Keratinocyte (primary cell): ENCODE results near the gene ZNF92. TPM values are rescaled to one million over a fixed set of nuclear protein-coding genes. Genes with fewer than 3 reads are reported as not detected.

Experiments
- DNase-seq: peaks from one replicate; pipeline ENCODE4 v3.0.0-alpha.2; 2011; ENCODE audit warnings: low read depth, missing footprints, low spot score
- FAIRE-seq: peaks from 2 replicates; lab custom pipeline; 2011; peaks lifted over from hg19 to GRCh38; lab: Jason Lieb, UNC
- H2AFZ ChIP-seq: 2 replicates; pipeline ENCODE4 v1.6.0; 2012; ENCODE audit warnings: low read length, control low read depth, inconsistent platforms; ENCODE audit not compliant: control insufficient read depth
- H3K27ac ChIP-seq: 2 replicates; pipeline ENCODE4 v1.5.1; 2011; ENCODE audit warnings: low read length; ENCODE audit not compliant: control insufficient read depth, insufficient read depth
- H3K27me3 ChIP-seq: 3 replicates; pipeline ENCODE4 v1.6.0; 2011; ENCODE audit warnings: low read length; ENCODE audit not compliant: control insufficient read depth, insufficient read depth; ENCODE audit errors: extremely low read depth
- H3K36me3 ChIP-seq, 2 experiments: 2 replicates in 1 of 2; 3 replicates in 1 of 2; pipeline ENCODE4 v1.5.1; 2011; ENCODE audit warnings: low read length in 2 of 2, mild to moderate bottlenecking in 1 of 2; ENCODE audit not compliant: control insufficient read depth in 2 of 2, insufficient read depth in 2 of 2; ENCODE audit errors: extremely low read depth in 1 of 2
- H3K4me1 ChIP-seq: 3 replicates; pipeline ENCODE4 v1.5.1; 2011; ENCODE audit warnings: low read length; ENCODE audit not compliant: control insufficient read depth, insufficient read depth; ENCODE audit errors: extremely low read depth
- H3K4me2 ChIP-seq: 3 replicates; pipeline ENCODE4 v1.6.0; 2011; ENCODE audit warnings: low read depth, low read length; ENCODE audit not compliant: control insufficient read depth, insufficient read depth; ENCODE audit errors: extremely low read depth
- H3K4me3 ChIP-seq, 3 experiments: fragments of 200-600 bp in 1 of 3; sonication (generic) in 1 of 3; 2 replicates in 2 of 3; 3 replicates in 1 of 3; pipeline ENCODE4 v1.5.1; 2011 to 2016; ENCODE audit warnings: low read length in 3 of 3, mild to moderate bottlenecking in 3 of 3, control low read depth in 2 of 3, inconsistent platforms in 1 of 3, low read depth in 1 of 3, mixed read lengths in 1 of 3, mixed run types in 1 of 3, moderate library complexity in 1 of 3; ENCODE audit not compliant: control insufficient read depth in 2 of 3, insufficient read depth in 2 of 3; ENCODE audit errors: extremely low read depth in 1 of 3
- H3K79me2 ChIP-seq: 2 replicates; pipeline ENCODE4 v1.6.0; 2012; ENCODE audit warnings: low read length; ENCODE audit not compliant: control insufficient read depth, insufficient read depth
- H3K9ac ChIP-seq: 3 replicates; pipeline ENCODE4 v1.6.0; 2011; ENCODE audit warnings: low read length; ENCODE audit not compliant: control insufficient read depth, insufficient read depth; ENCODE audit errors: extremely low read depth
- H3K9me1 ChIP-seq: 3 replicates; pipeline ENCODE4 v1.6.0; 2011; ENCODE audit warnings: low read length; ENCODE audit not compliant: control insufficient read depth, insufficient read depth; ENCODE audit errors: extremely low read depth
- H3K9me3 ChIP-seq: 2 replicates; pipeline ENCODE4 v1.5.1; 2012; ENCODE audit warnings: low read depth, low read length; ENCODE audit not compliant: control insufficient read depth
- H4K20me1 ChIP-seq: 3 replicates; pipeline ENCODE4 v1.6.0; 2011; ENCODE audit warnings: low read length; ENCODE audit not compliant: control insufficient read depth, insufficient read depth; ENCODE audit errors: extremely low read depth
- EZH2 ChIP-seq: IDR thresholded peaks from one replicate; pipeline ENCODE4 v1.6.1; 2012; ENCODE audit warnings: inconsistent platforms, mild to moderate bottlenecking, low read length, moderate library complexity
- dilution Hi-C: fragments of 300-500 bp; cut with MboI; formaldehyde crosslinking; loops from one replicate; pipeline ENCODE4 v1.7.0; 2020; ENCODE audit warnings: low sequenced_read_pairs; ENCODE audit not compliant: extremely low pct_ligation_motif_present
- polyA plus RNA-seq, 5 experiments: library from polyadenylated mRNA; depleted of rRNA in 3 of 5; stranded (reverse) in 3 of 5; stranded (forward) in 1 of 5; unstranded in 1 of 5; fragments of >200 nt; gene quantifications; 1 replicate in 1 of 5; 2 replicates in 3 of 5; 3 replicates in 1 of 5; pipeline versions ENCODE4 v1.2.1 to v1.2.3, GENCODE V29; 2011 to 2012; ENCODE audit warnings: missing spikeins in 2 of 5, low read depth in 1 of 5, low replicate concordance in 1 of 5
- TF ChIP-seq, protein P1 (sequence below), 3 experiments: IDR thresholded peaks in 1 of 3; conservative IDR thresholded peaks in 1 of 3; optimal IDR thresholded peaks in 1 of 3; 2 replicates in 2 of 3; 3 replicates in 1 of 3; pipeline versions ENCODE3 to v1.5.1; 2011; ENCODE audit warnings: low read length in 3 of 3, mild to moderate bottlenecking in 3 of 3, moderate library complexity in 2 of 3, control low read depth in 1 of 3, inconsistent platforms in 1 of 3; ENCODE audit not compliant: insufficient read depth in 2 of 3; ENCODE audit errors: extremely low read depth in 1 of 3

ZNF92 gene
- polyA plus RNA-seq, 1 donor (not counting 4 experiments of a cell fraction or from before 2014, with no cell fraction given): 3.3 TPM

DNA sequence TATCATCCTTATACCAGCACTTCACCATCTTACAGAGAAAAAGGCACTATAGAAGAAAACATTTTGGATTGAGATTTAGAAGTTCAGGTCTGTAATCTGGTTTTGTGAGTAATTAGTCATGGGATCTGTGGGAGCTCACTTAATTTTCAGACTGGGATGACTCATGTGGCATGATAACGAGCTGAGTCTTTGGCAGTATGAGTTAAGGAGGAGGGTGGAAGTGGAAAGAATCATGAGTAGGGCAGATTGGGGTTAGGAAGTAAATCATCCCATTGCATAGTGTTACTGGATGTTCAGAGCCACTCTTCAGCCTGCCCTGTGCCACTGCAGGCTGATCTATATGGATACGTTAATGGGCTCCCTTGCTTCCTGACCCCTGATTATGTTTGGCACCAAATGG, 64.9 kb downstream of the ZNF92 start:
- no peak overlapping the region for H3K9ac ChIP-seq
- peak overlapping the region; percentile 17 for H3K27ac ChIP-seq
- H3K9me3 ChIP-seq: no peaks in the 10 kb centered on the region
- FAIRE-seq (peak; percentile 90), DNase-seq (peak; percentile 45)
- H3K27me3 ChIP-seq: no peaks in the 10 kb centered on the region
- no peaks in the 10 kb centered on the region for H4K20me1 ChIP-seq
- H3K79me2 ChIP-seq: no peaks in the 10 kb centered on the region
- no peak overlapping the region for H2AFZ ChIP-seq
- H3K4me3 ChIP-seq: no peak overlapping the region
- H3K4me2 ChIP-seq: peak overlapping the region; percentile 25
- no peaks in the 10 kb centered on the region for H3K9me1 ChIP-seq
- no peak for TF ChIP-seq EZH2
- TF ChIP-seq, protein P1, sequence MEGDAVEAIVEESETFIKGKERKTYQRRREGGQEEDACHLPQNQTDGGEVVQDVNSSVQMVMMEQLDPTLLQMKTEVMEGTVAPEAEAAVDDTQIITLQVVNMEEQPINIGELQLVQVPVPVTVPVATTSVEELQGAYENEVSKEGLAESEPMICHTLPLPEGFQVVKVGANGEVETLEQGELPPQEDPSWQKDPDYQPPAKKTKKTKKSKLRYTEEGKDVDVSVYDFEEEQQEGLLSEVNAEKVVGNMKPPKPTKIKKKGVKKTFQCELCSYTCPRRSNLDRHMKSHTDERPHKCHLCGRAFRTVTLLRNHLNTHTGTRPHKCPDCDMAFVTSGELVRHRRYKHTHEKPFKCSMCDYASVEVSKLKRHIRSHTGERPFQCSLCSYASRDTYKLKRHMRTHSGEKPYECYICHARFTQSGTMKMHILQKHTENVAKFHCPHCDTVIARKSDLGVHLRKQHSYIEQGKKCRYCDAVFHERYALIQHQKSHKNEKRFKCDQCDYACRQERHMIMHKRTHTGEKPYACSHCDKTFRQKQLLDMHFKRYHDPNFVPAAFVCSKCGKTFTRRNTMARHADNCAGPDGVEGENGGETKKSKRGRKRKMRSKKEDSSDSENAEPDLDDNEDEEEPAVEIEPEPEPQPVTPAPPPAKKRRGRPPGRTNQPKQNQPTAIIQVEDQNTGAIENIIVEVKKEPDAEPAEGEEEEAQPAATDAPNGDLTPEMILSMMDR (optimal IDR thresholded peaks at IDR 0.05 in 1 of 3, IDR thresholded peaks at IDR 0.05 in 1 of 3, conservative IDR thresholded peaks at IDR 0.05 in 1 of 3; ENCODE audit: extremely low read depth in 1 of 3, insufficient read depth in 2 of 3, low read length in 3 of 3): no peak
- dilution Hi-C loops: no loop called here
- H3K36me3 ChIP-seq: no peaks in the 10 kb centered on the region
- peaks cover 31% of the 10 kb centered on the region for H3K4me1 ChIP-seq

DNA sequence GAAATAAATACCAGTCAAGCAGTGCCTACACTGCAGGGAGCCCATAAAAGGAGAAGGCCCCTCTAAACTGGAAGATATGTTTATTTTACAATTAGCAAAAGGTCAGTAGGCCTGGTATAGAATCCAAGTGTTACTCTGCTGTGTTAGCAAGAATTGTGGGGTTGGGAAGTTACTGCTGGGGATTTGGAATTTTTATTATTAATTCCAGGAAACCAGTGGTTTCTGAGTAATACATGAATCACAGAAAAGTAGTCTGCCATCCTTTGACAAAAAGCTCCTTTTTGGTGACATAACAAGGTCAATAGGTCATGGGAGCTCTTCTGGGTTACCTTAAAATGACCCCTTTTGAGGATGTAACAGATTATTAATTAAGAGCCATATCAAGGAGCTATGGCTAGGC, 67.4 kb downstream of the ZNF92 start:
- Histone ChIP-seq H3K27ac (no peak overlapping the region), H3K9me1 (no peaks in the 10 kb centered on the region), H3K9ac (no peak overlapping the region), H4K20me1 (no peaks in the 10 kb centered on the region), H3K9me3 (no peaks in the 10 kb centered on the region), H3K4me3 (no peak overlapping the region), H3K79me2 (no peaks in the 10 kb centered on the region), H3K36me3 (no peaks in the 10 kb centered on the region), H3K4me1 (peaks cover 31% of the 10 kb centered on the region), H2AFZ (no peak overlapping the region), H3K4me2 (peak overlapping the region; percentile 46), H3K27me3 (no peaks in the 10 kb centered on the region)
- DNase-seq (no peak), FAIRE-seq (peak; percentile 63)
- no peak for TF ChIP-seq EZH2
- TF ChIP-seq, protein P1 (optimal IDR thresholded peaks at IDR 0.05 in 1 of 3, IDR thresholded peaks at IDR 0.05 in 1 of 3, conservative IDR thresholded peaks at IDR 0.05 in 1 of 3; ENCODE audit: extremely low read depth in 1 of 3, insufficient read depth in 2 of 3, low read length in 3 of 3): no peak
- dilution Hi-C loops: no loop called here
